ENCODE measurements around the gene FXYD1.

DNA sequence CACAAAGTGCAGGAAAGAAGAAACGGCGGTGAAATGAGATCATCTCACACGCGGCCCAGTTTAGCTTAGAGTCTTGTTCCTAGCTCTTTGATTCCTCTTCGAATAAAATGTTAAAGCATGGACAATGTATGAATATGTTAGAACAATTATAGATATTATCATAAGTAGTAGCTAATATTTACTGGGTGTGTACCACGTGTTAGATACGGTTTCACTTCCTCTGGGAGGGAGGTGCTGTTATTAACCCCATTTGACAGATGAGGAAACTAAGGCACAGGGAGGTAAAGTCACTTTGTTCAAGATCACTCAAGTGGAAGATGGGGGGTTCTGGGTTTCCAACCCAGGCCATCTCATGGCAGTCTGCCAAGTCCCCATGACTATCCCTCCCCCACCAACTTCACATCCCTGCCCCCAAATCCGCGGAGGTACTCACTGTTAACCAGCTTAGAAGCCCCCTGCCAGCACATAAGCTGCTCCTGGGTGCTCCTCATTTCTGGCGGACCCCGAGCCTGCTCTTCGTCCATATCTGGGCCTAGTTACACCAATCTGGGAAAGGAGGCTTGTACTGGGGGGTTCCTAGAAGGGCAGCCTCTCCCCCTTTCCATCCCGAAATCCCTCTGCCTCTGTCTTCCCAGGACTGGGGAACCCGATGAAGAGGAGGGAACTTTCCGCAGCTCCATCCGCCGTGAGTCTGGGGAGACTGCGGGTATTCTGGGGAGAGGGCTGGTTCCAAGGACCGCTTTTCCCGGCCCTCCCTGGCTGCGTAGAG lies 3.4 kb downstream of the FXYD1 start:
- TF ChIP-seq, protein P1, sequence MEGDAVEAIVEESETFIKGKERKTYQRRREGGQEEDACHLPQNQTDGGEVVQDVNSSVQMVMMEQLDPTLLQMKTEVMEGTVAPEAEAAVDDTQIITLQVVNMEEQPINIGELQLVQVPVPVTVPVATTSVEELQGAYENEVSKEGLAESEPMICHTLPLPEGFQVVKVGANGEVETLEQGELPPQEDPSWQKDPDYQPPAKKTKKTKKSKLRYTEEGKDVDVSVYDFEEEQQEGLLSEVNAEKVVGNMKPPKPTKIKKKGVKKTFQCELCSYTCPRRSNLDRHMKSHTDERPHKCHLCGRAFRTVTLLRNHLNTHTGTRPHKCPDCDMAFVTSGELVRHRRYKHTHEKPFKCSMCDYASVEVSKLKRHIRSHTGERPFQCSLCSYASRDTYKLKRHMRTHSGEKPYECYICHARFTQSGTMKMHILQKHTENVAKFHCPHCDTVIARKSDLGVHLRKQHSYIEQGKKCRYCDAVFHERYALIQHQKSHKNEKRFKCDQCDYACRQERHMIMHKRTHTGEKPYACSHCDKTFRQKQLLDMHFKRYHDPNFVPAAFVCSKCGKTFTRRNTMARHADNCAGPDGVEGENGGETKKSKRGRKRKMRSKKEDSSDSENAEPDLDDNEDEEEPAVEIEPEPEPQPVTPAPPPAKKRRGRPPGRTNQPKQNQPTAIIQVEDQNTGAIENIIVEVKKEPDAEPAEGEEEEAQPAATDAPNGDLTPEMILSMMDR (IDR thresholded peaks at IDR 0.05 in 8 of 11, conservative IDR thresholded peaks at IDR 0.05 in 3 of 11) = no peak
- TF ChIP-seq POLR2A (IDR thresholded peaks at IDR 0.05) = no peak

Measured in spleen (tissue), 7 donors.